ENCODE data around the gene PTGER2.

DNA sequence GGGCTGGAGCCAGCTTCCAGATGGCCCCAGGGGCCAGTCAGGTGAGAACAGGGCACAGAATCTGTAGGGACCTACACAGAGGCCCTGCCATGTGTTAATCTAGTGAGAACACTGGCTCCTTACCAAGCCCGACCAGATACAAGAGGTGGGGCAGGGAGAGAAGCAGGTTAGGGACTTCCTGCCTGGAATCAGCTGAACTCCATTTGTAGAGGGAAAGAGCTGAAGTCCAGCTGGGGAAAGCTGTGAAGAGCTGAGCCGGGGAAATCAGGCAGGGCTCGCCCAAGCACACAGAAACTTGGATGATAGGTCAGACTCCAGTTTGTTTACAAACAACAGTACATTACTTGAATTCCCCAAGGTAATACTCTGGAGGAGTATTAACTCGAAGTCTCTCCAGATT is 46.7 kb downstream of the PTGER2 start:
- TF ChIP-seq, protein P1, sequence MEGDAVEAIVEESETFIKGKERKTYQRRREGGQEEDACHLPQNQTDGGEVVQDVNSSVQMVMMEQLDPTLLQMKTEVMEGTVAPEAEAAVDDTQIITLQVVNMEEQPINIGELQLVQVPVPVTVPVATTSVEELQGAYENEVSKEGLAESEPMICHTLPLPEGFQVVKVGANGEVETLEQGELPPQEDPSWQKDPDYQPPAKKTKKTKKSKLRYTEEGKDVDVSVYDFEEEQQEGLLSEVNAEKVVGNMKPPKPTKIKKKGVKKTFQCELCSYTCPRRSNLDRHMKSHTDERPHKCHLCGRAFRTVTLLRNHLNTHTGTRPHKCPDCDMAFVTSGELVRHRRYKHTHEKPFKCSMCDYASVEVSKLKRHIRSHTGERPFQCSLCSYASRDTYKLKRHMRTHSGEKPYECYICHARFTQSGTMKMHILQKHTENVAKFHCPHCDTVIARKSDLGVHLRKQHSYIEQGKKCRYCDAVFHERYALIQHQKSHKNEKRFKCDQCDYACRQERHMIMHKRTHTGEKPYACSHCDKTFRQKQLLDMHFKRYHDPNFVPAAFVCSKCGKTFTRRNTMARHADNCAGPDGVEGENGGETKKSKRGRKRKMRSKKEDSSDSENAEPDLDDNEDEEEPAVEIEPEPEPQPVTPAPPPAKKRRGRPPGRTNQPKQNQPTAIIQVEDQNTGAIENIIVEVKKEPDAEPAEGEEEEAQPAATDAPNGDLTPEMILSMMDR (IDR thresholded peaks at IDR 0.05): no peak
- TF ChIP-seq EP300 (IDR thresholded peaks at IDR 0.05): no peak
- TF ChIP-seq POLR2A (IDR thresholded peaks at IDR 0.05): no peak

Measured in tibial nerve (tissue), 4 donors.